ENCODE measurements around the gene KDM8. TPM values are rescaled to one million over a fixed set of nuclear protein-coding genes. Genes with fewer than 3 reads are reported as not detected.

KDM8 gene
- total RNA-seq, 1 experiment from 2014 or later, result 15.5 TPM

- H3K27ac Mint-ChIP-seq, result peak overlapping the region in 1 of 3 experiments; percentile 64; a peak in 2 of 7 replicates
- Histone ChIP-seq H3K9ac (ENCODE audit: extremely low read depth, insufficient read length, low read length) (no peak overlapping the region), H3K27ac (ENCODE audit: insufficient read length, low read depth, low read length) (no peak overlapping the region), H2BK120ac (ENCODE audit: low read depth, low read length, poor library complexity, severe bottlenecking) (no peak overlapping the region), H3K27me3 (ENCODE audit: insufficient read depth, low read length) (no peaks in the 10 kb centered on the region), H3K56ac (ENCODE audit: insufficient read length, low read depth, low read length) (no peak overlapping the region), H4K91ac (ENCODE audit: insufficient read length, low read depth, low read length) (no peak overlapping the region), H3K4me1 (ENCODE audit: insufficient read depth, low read length) (no peaks in the 10 kb centered on the region), H3K14ac (ENCODE audit: insufficient read depth, low read length) (no peak overlapping the region), H2AK5ac (ENCODE audit: insufficient read length, low read length) (no peak overlapping the region), H3K4ac (ENCODE audit: low read depth, low read length) (no peak overlapping the region), H3T11ph (ENCODE audit: low read length) (no peak overlapping the region), H4K20me1 (ENCODE audit: control insufficient read depth, insufficient read depth, insufficient read length) (no peaks in the 10 kb centered on the region), H2AFZ (ENCODE audit: low read length) (no peak overlapping the region), H3K18ac (ENCODE audit: insufficient read length, low read depth, low read length) (no peak overlapping the region), H4K5ac (ENCODE audit: insufficient read length, low read depth, low read length) (no peak overlapping the region), H3K23ac (ENCODE audit: insufficient read length, low read depth, low read length) (no peak overlapping the region), H4K8ac (replicated peaks; ENCODE audit: insufficient read length, low read depth, low read length) (no peak overlapping the region), H3K4me2 (ENCODE audit: insufficient read depth, insufficient read length, low read length) (no peak overlapping the region), H2BK5ac (ENCODE audit: insufficient read length, low read length) (no peak overlapping the region), H3K9me3 (ENCODE audit: control insufficient read depth, low read depth, low read length) (no peaks in the 10 kb centered on the region), H2BK20ac (ENCODE audit: low read depth, low read length, poor library complexity, severe bottlenecking) (no peak overlapping the region), H3K79me1 (ENCODE audit: insufficient read depth, low read depth, low read length, poor library complexity, severe bottlenecking) (no peaks in the 10 kb centered on the region), H2BK15ac (ENCODE audit: low read depth, low read length) (no peak overlapping the region), H3K79me2 (ENCODE audit: insufficient read depth, low read length) (no peaks in the 10 kb centered on the region), H3K23me2 (ENCODE audit: insufficient read length, low read depth, low read length, poor library complexity, severe bottlenecking) (no peaks in the 10 kb centered on the region), H2BK12ac (ENCODE audit: insufficient read length, low read depth, low read length) (no peak overlapping the region)
- no CpG with 5 or more reads among the region's 8 CpGs for WGBS (ENCODE audit: extremely low coverage, insufficient read length, low lambda C conversion rate)
- TF ChIP-seq CTCF (conservative IDR thresholded peaks at IDR 0.05), result no peak
- no peak for DNase-seq
- H3K4me3 Mint-ChIP-seq, result no peak overlapping the region
- H3K4me1 Mint-ChIP-seq, result peaks cover 3 to 8% of the 10 kb centered on the region in 2 experiments; a peak in 3 of 4 replicates
- H3K27me3 Mint-ChIP-seq (ENCODE audit: low read depth), result no peaks in the 10 kb centered on the region
- H3K9me3 Mint-ChIP-seq, result no peaks in the 10 kb centered on the region
- H3K36me3 Mint-ChIP-seq (ENCODE audit: insufficient read depth in 1 of 3, low read depth in 3 of 3), result 0 out of 7 replicates have a peak, but pooled peaks cover 0 to 2% (median 0%) of the 10 kb centered on the region in 3 experiments
These were observed 28.4 kb downstream of the KDM8 start for GRCh38 chr16:27231692-27232060.
